H9 (cell line): ENCODE measurements around the gene MMP24OS. TPM values are rescaled to one million over a fixed set of nuclear protein-coding genes. Genes with fewer than 3 reads are reported as not detected.

Experiments
- DNase-seq: peaks from one replicate; pipeline ENCODE4 v3.0.0-alpha.2; 2017
- H2AFZ ChIP-seq: one replicate; pipeline ENCODE4 v1.6.1; 2013; ENCODE audit warnings: mild to moderate bottlenecking, low read length, control low read depth, moderate library complexity
- H2AK5ac ChIP-seq: 2 replicates; pipeline ENCODE4 v1.6.1; 2013; ENCODE audit warnings: low read length, control low read depth, mixed read lengths; ENCODE audit not compliant: insufficient read length
- H2BK120ac ChIP-seq: one replicate; pipeline ENCODE4 v1.6.1; 2013; ENCODE audit warnings: low read depth, mild to moderate bottlenecking, low read length, control low read depth, inconsistent platforms; ENCODE audit not compliant: poor library complexity, severe bottlenecking
- H2BK12ac ChIP-seq: 2 replicates; pipeline ENCODE4 v1.6.1; 2013; ENCODE audit warnings: low read length, control low read depth, mixed read lengths, low read depth; ENCODE audit not compliant: insufficient read length
- H2BK15ac ChIP-seq: 2 replicates; pipeline ENCODE4 v1.6.1; 2013; ENCODE audit warnings: low read depth, low read length, control low read depth
- H2BK20ac ChIP-seq: one replicate; pipeline ENCODE4 v1.6.1; 2013; ENCODE audit warnings: low read depth, mild to moderate bottlenecking, low read length, control low read depth, inconsistent platforms; ENCODE audit not compliant: poor library complexity, severe bottlenecking
- H2BK5ac ChIP-seq: 2 replicates; pipeline ENCODE4 v1.6.1; 2013; ENCODE audit warnings: low read length, control low read depth, mixed read lengths; ENCODE audit not compliant: insufficient read length
- H3K14ac ChIP-seq: 2 replicates; pipeline ENCODE4 v1.6.1; 2013; ENCODE audit warnings: low read length, control low read depth; ENCODE audit not compliant: insufficient read depth
- H3K18ac ChIP-seq: 2 replicates; pipeline ENCODE4 v1.6.1; 2013; ENCODE audit warnings: low read depth, mild to moderate bottlenecking, mixed read lengths, low read length, control low read depth; ENCODE audit not compliant: insufficient read length
- H3K23ac ChIP-seq: 2 replicates; pipeline ENCODE4 v1.6.1; 2013; ENCODE audit warnings: low read length, control low read depth, mixed read lengths, low read depth; ENCODE audit not compliant: insufficient read length
- H3K23me2 ChIP-seq: 2 replicates; pipeline ENCODE4 v1.6.1; 2013; ENCODE audit warnings: low read depth, mild to moderate bottlenecking, mixed read lengths, low read length, control low read depth; ENCODE audit not compliant: insufficient read length, poor library complexity, severe bottlenecking
- H3K27ac ChIP-seq: 2 replicates; pipeline ENCODE4 v1.5.1; 2013; ENCODE audit warnings: low read length, control low read depth, mixed read lengths, low read depth; ENCODE audit not compliant: insufficient read length
- H3K27me3 ChIP-seq: 2 replicates; pipeline ENCODE4 v1.6.1; 2013; ENCODE audit warnings: low read length, control low read depth, inconsistent platforms; ENCODE audit not compliant: insufficient read depth
- H3K4ac ChIP-seq: 2 replicates; pipeline ENCODE4 v1.6.1; 2013; ENCODE audit warnings: low read depth, mild to moderate bottlenecking, control low read depth, inconsistent platforms, low read length, moderate library complexity
- H3K4me1 ChIP-seq: 2 replicates; pipeline ENCODE4 v1.6.1; 2013; ENCODE audit warnings: low read length, control low read depth, inconsistent platforms; ENCODE audit not compliant: insufficient read depth
- H3K4me2 ChIP-seq: 2 replicates; pipeline ENCODE4 v1.6.1; 2013; ENCODE audit warnings: low read length, control low read depth, mixed read lengths; ENCODE audit not compliant: insufficient read length, insufficient read depth
- H3K56ac ChIP-seq: 2 replicates; pipeline ENCODE4 v1.6.1; 2013; ENCODE audit warnings: low read depth, mild to moderate bottlenecking, mixed read lengths, low read length, control low read depth; ENCODE audit not compliant: insufficient read length
- H3K79me1 ChIP-seq: 2 replicates; pipeline ENCODE4 v1.6.1; 2013; ENCODE audit warnings: low read depth, mild to moderate bottlenecking, moderate library complexity, low read length, control low read depth, inconsistent platforms; ENCODE audit not compliant: insufficient read depth, poor library complexity, severe bottlenecking
- H3K79me2 ChIP-seq: 2 replicates; pipeline ENCODE4 v1.6.1; 2013; ENCODE audit warnings: low read length, control low read depth, inconsistent platforms; ENCODE audit not compliant: insufficient read depth
- H3K9ac ChIP-seq: 2 replicates; pipeline ENCODE4 v1.6.1; 2013; ENCODE audit warnings: low read length, control low read depth, mixed read lengths; ENCODE audit not compliant: insufficient read length; ENCODE audit errors: extremely low read depth
- H3K9me3 ChIP-seq: one replicate; pipeline ENCODE4 v1.6.1; 2013; ENCODE audit warnings: low read depth, low read length, inconsistent platforms; ENCODE audit not compliant: control insufficient read depth
- H3T11ph ChIP-seq: one replicate; pipeline ENCODE4 v1.6.1; 2013; ENCODE audit warnings: mild to moderate bottlenecking, low read length, control low read depth, inconsistent platforms
- H4K20me1 ChIP-seq: one replicate; pipeline ENCODE4 v1.6.1; 2013; ENCODE audit not compliant: control insufficient read depth, insufficient read length, insufficient read depth
- H4K5ac ChIP-seq: 2 replicates; pipeline ENCODE4 v1.6.1; 2013; ENCODE audit warnings: low read depth, mild to moderate bottlenecking, mixed read lengths, low read length, control low read depth; ENCODE audit not compliant: insufficient read length
- H4K8ac ChIP-seq: replicated peaks from 2 replicates; pipeline ENCODE4 v1.6.1; 2013; ENCODE audit warnings: low read length, control low read depth, mixed read lengths, low read depth; ENCODE audit not compliant: insufficient read length
- H4K91ac ChIP-seq: 2 replicates; pipeline ENCODE4 v1.6.1; 2013; ENCODE audit warnings: low read depth, mild to moderate bottlenecking, moderate library complexity, mixed read lengths, low read length, control low read depth; ENCODE audit not compliant: insufficient read length
- H3K27ac Mint-ChIP-seq, 3 experiments: 2 replicates in 2 of 3; 3 replicates in 1 of 3; pipeline ENCODE4 v1.8.0; 2020 to 2021; ENCODE audit warnings: mixed read lengths in 3 of 3, mild to moderate bottlenecking in 1 of 3, moderate library complexity in 1 of 3
- H3K27me3 Mint-ChIP-seq: 2 replicates; pipeline ENCODE4 v1.8.0; 2021; ENCODE audit warnings: low read depth, mild to moderate bottlenecking, moderate library complexity, mixed read lengths
- H3K36me3 Mint-ChIP-seq, 3 experiments: 2 replicates in 2 of 3; 3 replicates in 1 of 3; pipeline ENCODE4 v1.8.0; 2020 to 2021; ENCODE audit warnings: low read depth in 3 of 3, mixed read lengths in 3 of 3; ENCODE audit not compliant: insufficient read depth in 1 of 3
- H3K4me1 Mint-ChIP-seq, 2 experiments: 2 replicates each; pipeline ENCODE4 v1.8.0; 2020; ENCODE audit warnings: mixed read lengths in 2 of 2
- H3K4me3 Mint-ChIP-seq, 2 experiments: 2 replicates in 1 of 2; 3 replicates in 1 of 2; pipeline ENCODE4 v1.8.0; 2020 to 2021; ENCODE audit warnings: mild to moderate bottlenecking in 2 of 2, mixed read lengths in 2 of 2, moderate library complexity in 1 of 2
- H3K9me3 Mint-ChIP-seq, 2 experiments: 2 replicates in 1 of 2; 3 replicates in 1 of 2; pipeline ENCODE4 v1.8.0; 2020; ENCODE audit warnings: mild to moderate bottlenecking in 2 of 2, mixed read lengths in 2 of 2, moderate library complexity in 1 of 2
- WGBS: extraction: QIAGEN DNeasy Blood & Tissue Kit; methylation state at CpG from one replicate; pipeline ENCODE4 v1.1.7; 2013; ENCODE audit warnings: missing lambda C conversion rate, low lambda C conversion rate, mixed read lengths; ENCODE audit not compliant: insufficient read length; ENCODE audit errors: extremely low coverage; 5-methylcytosine and 5-hydroxymethylcytosine counted together
- total RNA-seq: library from RNA; stranded (reverse); gene quantifications from 2 replicates; pipeline ENCODE4 v1.2.1, GENCODE V29; 2021
- TF ChIP-seq, protein P1 (sequence below): fragments of 200-600 bp; sonication (generic); conservative IDR thresholded peaks from 3 replicates; pipeline ENCODE4 v1.8.0; 2021; ENCODE audit warnings: antibody characterized with exemption, mild to moderate bottlenecking

The MMP24OS gene
- total RNA-seq, 1 experiment from 2014 or later = 43.8 TPM

GRCh38 chr20:35294293-35294685 is 16.4 kb upstream of the MMP24OS start:
- no peak overlapping the region for H3K4me2 ChIP-seq
- no peak overlapping the region for H4K91ac ChIP-seq
- H2AK5ac ChIP-seq = no peak overlapping the region
- no peak overlapping the region for H4K5ac ChIP-seq
- no peak overlapping the region for H3K27ac Mint-ChIP-seq
- H3K9me3 ChIP-seq = no peaks in the 10 kb centered on the region
- H3T11ph ChIP-seq = no peak overlapping the region
- no peak overlapping the region for H3K4ac ChIP-seq
- H3K27ac ChIP-seq = no peak overlapping the region
- H3K79me2 ChIP-seq = no peaks in the 10 kb centered on the region
- no peak overlapping the region for H3K18ac ChIP-seq
- no peak overlapping the region for H3K56ac ChIP-seq
- H2BK20ac ChIP-seq = no peak overlapping the region
- no peaks in the 10 kb centered on the region; the same call in 1 of the 2 replicates for H3K4me1 ChIP-seq
- TF ChIP-seq, protein P1, sequence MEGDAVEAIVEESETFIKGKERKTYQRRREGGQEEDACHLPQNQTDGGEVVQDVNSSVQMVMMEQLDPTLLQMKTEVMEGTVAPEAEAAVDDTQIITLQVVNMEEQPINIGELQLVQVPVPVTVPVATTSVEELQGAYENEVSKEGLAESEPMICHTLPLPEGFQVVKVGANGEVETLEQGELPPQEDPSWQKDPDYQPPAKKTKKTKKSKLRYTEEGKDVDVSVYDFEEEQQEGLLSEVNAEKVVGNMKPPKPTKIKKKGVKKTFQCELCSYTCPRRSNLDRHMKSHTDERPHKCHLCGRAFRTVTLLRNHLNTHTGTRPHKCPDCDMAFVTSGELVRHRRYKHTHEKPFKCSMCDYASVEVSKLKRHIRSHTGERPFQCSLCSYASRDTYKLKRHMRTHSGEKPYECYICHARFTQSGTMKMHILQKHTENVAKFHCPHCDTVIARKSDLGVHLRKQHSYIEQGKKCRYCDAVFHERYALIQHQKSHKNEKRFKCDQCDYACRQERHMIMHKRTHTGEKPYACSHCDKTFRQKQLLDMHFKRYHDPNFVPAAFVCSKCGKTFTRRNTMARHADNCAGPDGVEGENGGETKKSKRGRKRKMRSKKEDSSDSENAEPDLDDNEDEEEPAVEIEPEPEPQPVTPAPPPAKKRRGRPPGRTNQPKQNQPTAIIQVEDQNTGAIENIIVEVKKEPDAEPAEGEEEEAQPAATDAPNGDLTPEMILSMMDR = no peak
- no peak overlapping the region for H3K14ac ChIP-seq
- no peaks in the 10 kb centered on the region; a peak in 1 of 7 replicates for H3K36me3 Mint-ChIP-seq
- H2BK5ac ChIP-seq = no peak overlapping the region
- no peaks in the 10 kb centered on the region for H3K23me2 ChIP-seq
- H3K23ac ChIP-seq = no peak overlapping the region
- no CpG with 5 or more reads among the region's 5 CpGs for WGBS
- H2AFZ ChIP-seq = no peak overlapping the region
- DNase-seq = no peak
- no peaks in the 10 kb centered on the region for H4K20me1 ChIP-seq
- H3K4me1 Mint-ChIP-seq = peaks cover 4 to 5% of the 10 kb centered on the region in 2 experiments; a peak in 2 of 4 replicates
- H3K9ac ChIP-seq = no peak overlapping the region
- no peak overlapping the region for H2BK120ac ChIP-seq
- no peak overlapping the region for H2BK15ac ChIP-seq
- no peak overlapping the region for H3K4me3 Mint-ChIP-seq
- H3K27me3 Mint-ChIP-seq = peaks cover 13% of the 10 kb centered on the region
- no peaks in the 10 kb centered on the region; a peak in 1 of 5 replicates for H3K9me3 Mint-ChIP-seq
- no peak overlapping the region for H4K8ac ChIP-seq
- H2BK12ac ChIP-seq = no peak overlapping the region
- no peaks in the 10 kb centered on the region for H3K27me3 ChIP-seq
- H3K79me1 ChIP-seq = no peaks in the 10 kb centered on the region
